Left colon (tissue), 2 donors: ENCODE results near the gene GPR34. TPM values are rescaled to one million over a fixed set of nuclear protein-coding genes. Genes with fewer than 3 reads are reported as not detected.
"Not testable (repeated sequence)": the region's sequence is repeated elsewhere in the genome, so short reads cannot be mapped to it uniquely, and the experiment has no call there.

Source experiments
- ATAC-seq: fragments of 200-7000 bp; cut with Tn5 transposase; one replicate; pipeline ENCODE4 v1.9.1; 2020; ENCODE audit warnings: mild to moderate bottlenecking, moderate library complexity
- DNase-seq, 2 donors: peaks; one replicate each; pipeline ENCODE4 v3.0.0-alpha.2; 2020
- intact Hi-C, 2 donors: fragments of 100-400 bp; cut with DNase I in 1 of 2; cut with micrococcal nuclease in 1 of 2; formaldehyde crosslinking; loops; one replicate each; pipeline versions ENCODE4 v1.11.2 to v1.14.0; 2022; cut with DNase I, micrococcal nuclease
- long read RNA-seq: library from polyadenylated mRNA; unstranded; transcript quantifications from one replicate; pipeline ENCODE4 v2.0.0, GENCODE V29; 2021
- total RNA-seq, 2 donors: library from RNA; stranded (reverse); fragmentation: NEBNext Ultra II Directional; extraction: Animal tissue kit (Norgen Biotek cat#: 25700); gene quantifications; one replicate each; pipeline ENCODE4 v1.2.1, GENCODE V29; 2021
- donor health status: DM: no; HTN: no; CAD: no.
- donor health status: DM: yes; HTN: yes; CAD: no.

GPR34 gene, protein sequence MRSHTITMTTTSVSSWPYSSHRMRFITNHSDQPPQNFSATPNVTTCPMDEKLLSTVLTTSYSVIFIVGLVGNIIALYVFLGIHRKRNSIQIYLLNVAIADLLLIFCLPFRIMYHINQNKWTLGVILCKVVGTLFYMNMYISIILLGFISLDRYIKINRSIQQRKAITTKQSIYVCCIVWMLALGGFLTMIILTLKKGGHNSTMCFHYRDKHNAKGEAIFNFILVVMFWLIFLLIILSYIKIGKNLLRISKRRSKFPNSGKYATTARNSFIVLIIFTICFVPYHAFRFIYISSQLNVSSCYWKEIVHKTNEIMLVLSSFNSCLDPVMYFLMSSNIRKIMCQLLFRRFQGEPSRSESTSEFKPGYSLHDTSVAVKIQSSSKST
- total RNA-seq: 1 to 10 TPM; 2.2 to 7.2 TPM
- long read RNA-seq, partial matches to known transcripts: 0 of 2 reads
- long read RNA-seq, other reads (novel, unspliced or antisense): 1 of 2 reads

GRCh38 chrX:41688835-41689234, at the start of gene GPR34:
Gene GPR34, plus strand, starts transcription at chrX:41688973. Its CDS starts 6,661 bp downstream, at chrX:41695634.
- DNase-seq (no peak), ATAC-seq (no peak)
- intact Hi-C loops: no loop called here

DNA sequence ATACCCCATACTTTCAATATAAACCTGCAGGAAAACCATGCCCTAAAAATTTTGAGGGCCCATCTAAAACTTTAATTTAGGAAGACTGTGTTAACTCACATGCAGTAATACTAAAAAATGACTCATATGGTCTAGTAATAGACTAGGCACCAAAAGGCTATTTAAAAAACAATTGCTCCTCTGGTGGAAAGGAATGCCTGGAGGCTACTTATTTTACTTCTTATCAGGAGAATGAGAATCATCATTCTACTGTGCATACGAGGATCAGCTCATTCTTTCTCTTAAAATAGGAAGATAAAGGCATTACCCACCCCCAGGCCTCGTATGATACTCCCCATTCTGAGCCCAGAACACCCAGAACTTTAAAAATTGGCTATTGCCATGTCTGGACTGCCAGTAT, 42.6 kb upstream of the GPR34 start:
- ATAC-seq, intact Hi-C loops, DNase-seq: not testable (repeated sequence)

GRCh38 chrX:41653125-41653524, 35.6 kb upstream of the GPR34 start:
- DNase-seq (no peak), ATAC-seq (no peak)
- intact Hi-C loops: no loop called here

GRCh38 chrX:41655101-41655500, 33.7 kb upstream of the GPR34 start:
- intact Hi-C loops: no loop called here
- ATAC-seq (no peak), DNase-seq (no peak)

GRCh38 chrX:41655631-41656030, 33.1 kb upstream of the GPR34 start:
- no peak for ATAC-seq
- intact Hi-C loops: no loop called here

GRCh38 chrX:41661366-41662095, 27.2 kb upstream of the GPR34 start:
- intact Hi-C loops: no loop called here
- no peak for ATAC-seq
- DNase-seq: no peak

More at GRCh38 chrX:41655631-41656030, 33.1 kb upstream of the GPR34 start:
- no peak for DNase-seq

DNA sequence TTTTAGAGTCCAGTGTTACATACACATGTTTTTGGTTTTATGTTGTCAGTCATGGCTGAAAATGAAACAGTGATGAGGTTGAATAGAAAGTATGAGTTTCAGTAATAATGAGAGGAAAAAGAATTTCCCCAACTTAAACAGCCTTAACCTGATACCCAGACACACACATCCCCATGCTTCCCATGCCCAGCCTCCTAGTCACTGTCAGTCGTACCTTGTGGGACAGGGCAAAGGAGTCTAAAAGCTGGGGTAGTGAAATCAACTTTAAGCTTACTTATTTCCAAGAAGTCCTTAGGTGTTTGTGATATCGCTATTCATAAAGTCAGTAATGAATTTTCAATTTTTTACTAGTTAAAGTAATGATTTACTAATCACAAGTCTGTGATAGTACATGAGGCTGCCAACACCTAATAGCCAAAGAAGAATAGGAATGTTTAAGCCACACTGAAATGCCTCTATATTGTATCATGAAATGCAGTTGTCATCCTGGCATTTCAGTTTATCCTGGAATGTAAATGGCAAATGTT, 24.3 kb upstream of the GPR34 start:
- ATAC-seq (no peak), DNase-seq (no peak)
- intact Hi-C loops: no loop called here

DNA sequence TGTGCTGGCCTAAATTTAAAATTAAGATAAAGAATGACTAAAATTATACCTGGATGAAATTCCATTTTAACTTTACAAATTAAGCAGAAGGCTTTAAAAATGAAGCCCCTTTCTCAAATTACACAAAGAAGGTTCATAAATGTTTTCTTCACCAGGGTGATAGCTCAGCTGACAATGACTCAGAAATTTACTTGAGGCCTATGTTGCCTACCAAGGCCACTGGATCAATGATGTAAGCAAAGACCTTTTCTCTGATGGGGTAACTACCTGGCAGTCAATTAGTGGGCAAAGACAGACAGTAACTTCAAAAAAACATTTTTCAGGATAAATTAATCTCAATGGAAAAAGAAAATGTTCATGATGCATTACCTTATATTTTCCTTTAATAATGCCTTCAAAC, 23.9 kb upstream of the GPR34 start:
- DNase-seq: no peak
- ATAC-seq: no peak
- intact Hi-C loops: no loop called here

GRCh38 chrX:41665686-41666085, 23.1 kb upstream of the GPR34 start:
- intact Hi-C loops: no loop called here
- ATAC-seq: no peak
- DNase-seq: no peak

DNA sequence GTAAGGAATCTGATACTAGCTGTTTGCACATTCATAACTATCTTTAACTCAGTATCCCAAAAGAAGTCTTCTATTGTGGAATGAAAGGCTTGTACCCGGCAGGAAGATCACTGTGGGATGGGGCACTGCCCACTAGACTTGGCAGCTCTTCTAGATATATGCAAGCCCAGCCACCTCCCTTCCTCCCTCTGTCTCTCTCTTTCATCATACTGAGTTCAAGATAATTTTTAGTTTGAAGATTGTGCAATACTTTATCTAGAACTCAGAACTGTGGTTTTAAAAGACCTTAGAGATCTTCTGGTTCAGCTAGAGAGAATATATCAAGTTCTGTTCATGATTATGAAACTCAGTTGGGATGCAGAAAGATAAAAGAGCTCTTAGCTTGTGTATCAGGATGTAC, 22.5 kb upstream of the GPR34 start:
- DNase-seq (no peak), ATAC-seq (no peak)
- intact Hi-C loops: no loop called here

- DNase-seq (no peak), ATAC-seq (no peak)
- intact Hi-C loops: no loop called here
Observed at GRCh38 chrX:41667631-41668030, 21.1 kb upstream of the GPR34 start.

DNA sequence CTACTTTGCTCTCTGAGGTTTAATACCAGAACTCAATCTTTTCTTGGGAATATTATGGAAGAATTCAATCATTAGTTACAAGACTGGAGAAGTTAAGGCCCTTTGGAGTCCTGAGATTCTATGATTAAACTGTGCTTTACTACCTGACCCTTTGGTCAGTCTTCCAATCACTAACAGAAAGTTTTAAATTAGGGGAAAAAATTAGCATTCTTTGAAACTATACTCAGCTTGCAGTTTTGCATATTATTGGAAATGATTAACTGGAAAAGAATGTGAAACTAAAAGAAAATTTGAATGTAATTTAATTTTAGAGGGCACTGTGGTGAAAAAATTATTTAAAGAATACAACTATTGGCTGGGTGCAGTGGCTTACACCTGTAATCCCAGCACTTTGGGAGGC, 18.7 kb upstream of the GPR34 start:
- ATAC-seq (no peak), DNase-seq (no peak)
- intact Hi-C loops: no loop called here

- DNase-seq (no peak), ATAC-seq (no peak)
- intact Hi-C loops: no loop called here
Observed at GRCh38 chrX:41671082-41671481, 17.7 kb upstream of the GPR34 start.

DNA sequence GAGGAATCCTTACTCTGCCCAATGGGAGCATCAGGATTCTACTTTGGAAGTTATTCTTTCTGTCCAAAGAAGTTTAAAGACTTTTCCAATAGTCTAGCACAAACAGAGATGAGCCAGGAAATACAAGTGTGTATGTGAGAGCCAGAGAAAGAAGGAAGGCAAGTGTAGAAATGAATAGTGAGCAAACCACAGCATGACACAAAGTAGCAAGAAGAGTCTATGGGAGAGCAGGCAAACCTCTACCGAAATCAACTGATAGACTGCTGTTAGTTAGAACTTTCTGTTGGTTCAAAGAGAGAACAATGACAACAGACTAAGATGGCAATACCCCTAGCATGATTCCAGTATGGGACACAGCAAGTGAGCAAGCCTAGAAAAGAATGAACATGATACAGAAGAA, 16.1 kb upstream of the GPR34 start:
- intact Hi-C loops: no loop called here
- DNase-seq: no peak
- ATAC-seq: no peak

DNA sequence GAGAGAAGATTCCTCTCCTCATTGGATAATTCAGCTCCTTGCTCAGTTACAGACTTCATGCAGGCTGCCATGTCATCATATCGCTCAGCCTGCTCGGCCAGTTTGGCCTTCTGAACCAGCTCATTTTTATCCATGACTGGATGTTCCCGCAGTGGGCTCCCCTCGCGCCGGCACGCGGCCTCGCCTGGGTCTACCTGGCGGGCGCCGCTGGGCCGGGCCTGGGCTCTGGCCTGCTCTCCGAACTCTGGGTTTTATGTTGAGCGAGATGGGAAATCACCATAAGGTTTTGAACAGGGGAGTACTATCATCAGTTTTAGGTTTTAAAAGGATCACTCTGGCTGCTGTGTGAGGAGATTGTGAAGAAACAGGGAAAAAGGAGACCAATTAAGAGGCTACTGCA, 12.4 kb upstream of the GPR34 start:
- intact Hi-C loops, DNase-seq, ATAC-seq: not testable (repeated sequence)

DNA sequence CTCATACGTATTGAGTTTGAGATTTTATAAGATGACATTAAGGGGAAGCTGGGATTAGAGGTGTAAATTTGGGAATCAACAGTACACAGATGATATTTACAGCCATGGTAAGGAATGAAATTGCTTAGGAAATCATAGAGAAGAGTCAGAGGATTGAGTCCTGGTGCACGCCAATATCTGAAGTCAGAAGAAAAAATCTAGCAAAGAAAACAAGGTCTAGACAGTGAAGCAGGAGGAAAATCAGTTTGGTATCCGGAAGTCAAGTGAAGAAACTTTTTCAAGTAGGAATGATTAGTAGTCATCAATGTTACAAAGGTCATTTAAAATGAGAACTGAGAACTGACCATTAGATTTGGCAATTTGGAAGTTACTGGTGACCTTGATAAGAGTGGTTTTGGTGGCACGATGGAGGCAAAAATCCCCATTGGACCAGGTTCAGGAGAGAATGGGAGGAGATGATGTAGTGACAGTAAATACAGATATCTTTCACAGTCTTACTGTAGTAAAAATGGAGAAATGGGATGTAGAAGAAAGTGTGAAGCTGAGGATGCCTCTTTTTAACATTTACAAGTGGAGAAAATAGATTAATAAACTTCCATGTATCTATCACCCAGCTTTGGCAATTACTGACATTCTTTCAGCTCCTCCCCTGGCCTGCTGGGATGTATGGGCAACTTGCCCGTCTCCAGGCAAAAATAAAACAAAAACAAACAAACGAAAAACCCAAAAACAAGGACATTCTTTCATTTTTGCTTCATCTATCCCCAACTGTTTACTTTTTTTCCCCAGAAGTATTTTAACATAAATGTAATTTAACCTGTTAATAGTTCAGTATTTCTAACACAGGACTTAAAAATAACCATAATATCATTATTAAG, 11.4 kb upstream of the GPR34 start:
- ATAC-seq: no peak
- intact Hi-C loops: no loop called here

GRCh38 chrX:41684138-41684537, 4.6 kb upstream of the GPR34 start:
- intact Hi-C loops: no loop called here
- ATAC-seq (peak; percentile 53), DNase-seq (no peak)

More for the DNA sequence above, 11.4 kb upstream of the GPR34 start:
- DNase-seq: no peak

GRCh38 chrX:41684940-41685339, 3.8 kb upstream of the GPR34 start:
- no peak for ATAC-seq
- DNase-seq: no peak
- intact Hi-C loops: no loop called here

GRCh38 chrX:41686788-41687187, 2.0 kb upstream of the GPR34 start:
- intact Hi-C loops: no loop called here
- no peak for DNase-seq

More at GRCh38 chrX:41686788-41687187, 2.0 kb upstream of the GPR34 start:
- ATAC-seq: no peak
